ENCODE measurements around the gene IGFBP7.

IGFBP7 gene

GRCh38 chr4:57040510-57040909 lies 69.7 kb downstream of the IGFBP7 start:
- Histone ChIP-seq H3K27ac (no peak overlapping the region), H3K9me3 (no peaks in the 10 kb centered on the region), H3K36me3 (no peaks in the 10 kb centered on the region), H3K4me1 (ENCODE audit: control insufficient read depth in 1 of 2, insufficient read depth in 1 of 2, low read depth in 1 of 2, low read length in 1 of 2) (no peaks in the 10 kb centered on the region), H3K27me3 (no peaks in the 10 kb centered on the region), H3K4me3 (ENCODE audit: low read depth in 1 of 2, low read length in 1 of 2) (no peak overlapping the region)
- no peak for TF ChIP-seq CTCF (IDR thresholded peaks at IDR 0.05)

- Histone ChIP-seq H3K27me3 (no peaks in the 10 kb centered on the region), H3K36me3 (no peaks in the 10 kb centered on the region), H3K4me1 (ENCODE audit: control insufficient read depth in 1 of 2, insufficient read depth in 1 of 2, low read depth in 1 of 2, low read length in 1 of 2) (no peaks in the 10 kb centered on the region), H3K9me3 (no peaks in the 10 kb centered on the region), H3K27ac (no peak overlapping the region), H3K4me3 (ENCODE audit: low read depth in 1 of 2, low read length in 1 of 2) (no peak overlapping the region)
- TF ChIP-seq CTCF (IDR thresholded peaks at IDR 0.05): no peak
Measured at GRCh38 chr4:57039345-57039744, 70.8 kb downstream of the IGFBP7 start.

- peaks cover 1% of the 10 kb centered on the region for H3K36me3 ChIP-seq
- H3K9me3 ChIP-seq: no peaks in the 10 kb centered on the region
Measured at GRCh38 chr4:57037982-57038604, 72.1 kb downstream of the IGFBP7 start.

GRCh38 chr4:57034520-57034919 lies 75.7 kb downstream of the IGFBP7 start:
- H3K27me3 ChIP-seq: no peaks in the 10 kb centered on the region
- no peak overlapping the region for H3K4me3 ChIP-seq (ENCODE audit: low read depth in 1 of 2, low read length in 1 of 2)
- H3K27ac ChIP-seq: no peak overlapping the region
- no peaks in the 10 kb centered on the region for H3K9me3 ChIP-seq
- peaks cover 37% of the 10 kb centered on the region for H3K36me3 ChIP-seq
- TF ChIP-seq CTCF (IDR thresholded peaks at IDR 0.05): no peak
- H3K4me1 ChIP-seq (ENCODE audit: control insufficient read depth in 1 of 2, insufficient read depth in 1 of 2, low read depth in 1 of 2, low read length in 1 of 2): no peaks in the 10 kb centered on the region

More at GRCh38 chr4:57037982-57038604, 72.1 kb downstream of the IGFBP7 start:
- H3K4me3 ChIP-seq (ENCODE audit: low read depth in 1 of 2, low read length in 1 of 2): no peak overlapping the region
- no peak for TF ChIP-seq CTCF (IDR thresholded peaks at IDR 0.05)
- H3K4me1 ChIP-seq (ENCODE audit: control insufficient read depth in 1 of 2, insufficient read depth in 1 of 2, low read depth in 1 of 2, low read length in 1 of 2): no peaks in the 10 kb centered on the region
- H3K27me3 ChIP-seq: no peaks in the 10 kb centered on the region
- H3K27ac ChIP-seq: no peak overlapping the region

GRCh38 chr4:57023104-57023503 lies 87.1 kb downstream of the IGFBP7 start:
- Histone ChIP-seq H3K9me3 (no peaks in the 10 kb centered on the region), H3K4me3 (ENCODE audit: low read depth in 1 of 2, low read length in 1 of 2) (no peak overlapping the region), H3K36me3 (peaks cover 99% of the 10 kb centered on the region), H3K27ac (no peak overlapping the region), H3K4me1 (ENCODE audit: control insufficient read depth in 1 of 2, insufficient read depth in 1 of 2, low read depth in 1 of 2, low read length in 1 of 2) (no peaks in the 10 kb centered on the region), H3K27me3 (no peaks in the 10 kb centered on the region)
- TF ChIP-seq CTCF (IDR thresholded peaks at IDR 0.05): no peak
